Fibroblast of lung (primary cell): ENCODE measurements around the gene SPAG5. TPM values are rescaled to one million over a fixed set of nuclear protein-coding genes. Genes with fewer than 3 reads are reported as not detected.

Experiments
- DNase-seq, 2 donors: peaks; one replicate each; pipeline versions ENCODE4 v3.0.0 to v3.0.0-alpha.2; 2010; ENCODE audit warnings: low read depth in 2 of 2
- H2AFZ ChIP-seq: 2 replicates; pipeline ENCODE4 v1.5.1; 2012; ENCODE audit warnings: low read length, control low read depth, inconsistent platforms
- H3K27ac ChIP-seq: 2 replicates; pipeline ENCODE4 v1.5.1; 2011; ENCODE audit warnings: low read length, control low read depth; ENCODE audit not compliant: insufficient read depth
- H3K27me3 ChIP-seq: 2 replicates; pipeline ENCODE4 v1.5.1; 2011; ENCODE audit warnings: mild to moderate bottlenecking, low read length; ENCODE audit not compliant: control insufficient read depth, insufficient read depth
- H3K36me3 ChIP-seq: 2 replicates; pipeline ENCODE4 v1.5.1; 2011; ENCODE audit warnings: low read length; ENCODE audit not compliant: control insufficient read depth, insufficient read depth
- H3K4me1 ChIP-seq: 2 replicates; pipeline ENCODE4 v1.5.1; 2011; ENCODE audit warnings: low read length; ENCODE audit not compliant: control insufficient read depth, insufficient read depth; ENCODE audit errors: extremely low read depth
- H3K4me2 ChIP-seq: 2 replicates; pipeline ENCODE4 v1.5.1; 2011; ENCODE audit warnings: low read length, control low read depth; ENCODE audit not compliant: insufficient read depth; ENCODE audit errors: extremely low read depth
- H3K4me3 ChIP-seq, 4 experiments: fragments of 200-600 bp in 1 of 4; sonication (generic) in 1 of 4; replicated peaks in 1 of 4; 2 replicates each; pipeline ENCODE4 v1.5.1; 2011 to 2016; ENCODE audit warnings: low read length in 4 of 4, low read depth in 3 of 4, mild to moderate bottlenecking in 3 of 4, control low read depth in 2 of 4, inconsistent platforms in 1 of 4, mixed read lengths in 1 of 4; ENCODE audit not compliant: insufficient read depth in 1 of 4; ENCODE audit errors: control extremely low read depth in 1 of 4
- H3K79me2 ChIP-seq: 2 replicates; pipeline ENCODE4 v1.5.1; 2012; ENCODE audit warnings: mild to moderate bottlenecking, low read length, inconsistent platforms; ENCODE audit not compliant: control insufficient read depth, insufficient read depth
- H3K9ac ChIP-seq: 2 replicates; pipeline ENCODE4 v1.5.1; 2011; ENCODE audit warnings: mild to moderate bottlenecking, low read length, control low read depth; ENCODE audit not compliant: insufficient read depth
- H3K9me3 ChIP-seq: 2 replicates; pipeline ENCODE4 v1.5.1; 2012; ENCODE audit warnings: low read depth, low read length; ENCODE audit not compliant: control insufficient read depth, insufficient read depth
- H4K20me1 ChIP-seq: 2 replicates; pipeline ENCODE4 v1.5.1; 2011; ENCODE audit warnings: low read length; ENCODE audit not compliant: control insufficient read depth, insufficient read depth; ENCODE audit errors: extremely low read depth
- EZH2 ChIP-seq: IDR thresholded peaks from 2 replicates; pipeline ENCODE4 v1.5.1; 2012; ENCODE audit warnings: low read length, control low read depth, mild to moderate bottlenecking; ENCODE audit errors: missing control alignments
- polyA plus RNA-seq, 2 donors: library from polyadenylated mRNA; depleted of rRNA in 1 of 2; stranded (reverse) in 1 of 2; unstranded in 1 of 2; fragments of >200 nt; gene quantifications; 2 replicates each; pipeline ENCODE4 v1.2.1, GENCODE V29; 2011 to 2012; ENCODE audit warnings: missing spikeins in 1 of 2
- total RNA-seq: library from RNA; depleted of rRNA; stranded (reverse); fragments of >200 nt; gene quantifications from 2 replicates; pipeline ENCODE4 v1.2.1, GENCODE V29; 2014
- TF ChIP-seq, protein P1 (sequence below), 2 donors: IDR thresholded peaks in 1 of 2; conservative IDR thresholded peaks in 1 of 2; 1 replicate in 1 of 2; 2 replicates in 1 of 2; pipeline ENCODE4 v1.5.1; 2011 to 2012; ENCODE audit warnings: low read length in 2 of 2, control low read depth in 1 of 2, inconsistent platforms in 1 of 2, low read depth in 1 of 2, mild to moderate bottlenecking in 1 of 2

SPAG5 gene
- total and polyA plus RNA-seq, 2 donors (not counting 1 experiment from before 2014, with no cell fraction given) = 12.0 to 13.7 TPM

DNA sequence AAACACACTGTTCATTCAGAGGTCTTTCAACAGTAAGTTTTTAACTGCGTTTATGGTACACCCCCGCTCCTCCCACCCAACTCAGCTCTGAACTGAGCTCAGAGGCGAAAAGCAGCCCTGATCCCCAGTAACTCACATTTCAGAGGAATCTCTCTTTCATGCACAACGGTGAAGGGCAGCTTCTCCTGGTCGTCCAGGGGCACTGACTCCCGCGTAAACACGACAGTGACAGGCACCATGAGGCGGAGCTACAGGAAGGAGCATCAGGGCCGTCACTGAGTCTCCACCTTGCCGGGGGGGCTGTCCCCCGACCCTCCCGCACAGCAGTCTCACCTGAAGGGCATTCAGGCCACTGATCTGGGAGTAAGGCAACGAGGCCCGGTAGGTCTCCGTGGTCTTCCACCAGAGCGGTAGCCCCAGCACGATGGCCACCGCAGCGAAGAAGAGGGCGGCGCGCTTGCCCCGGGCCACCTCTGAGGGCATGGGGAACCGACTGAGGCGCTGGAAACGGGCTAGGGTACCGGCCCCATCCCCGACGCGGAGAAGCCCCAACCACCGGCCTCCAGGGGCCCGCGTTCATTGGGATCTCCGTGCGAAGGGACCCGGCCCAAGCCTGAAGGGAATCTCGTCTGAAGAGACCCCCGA, 28.0 kb downstream of the SPAG5 start:
- DNase-seq = no peak
- H3K27ac ChIP-seq = peak overlapping the region; percentile 59
- no peaks in the 10 kb centered on the region for H4K20me1 ChIP-seq

DNA sequence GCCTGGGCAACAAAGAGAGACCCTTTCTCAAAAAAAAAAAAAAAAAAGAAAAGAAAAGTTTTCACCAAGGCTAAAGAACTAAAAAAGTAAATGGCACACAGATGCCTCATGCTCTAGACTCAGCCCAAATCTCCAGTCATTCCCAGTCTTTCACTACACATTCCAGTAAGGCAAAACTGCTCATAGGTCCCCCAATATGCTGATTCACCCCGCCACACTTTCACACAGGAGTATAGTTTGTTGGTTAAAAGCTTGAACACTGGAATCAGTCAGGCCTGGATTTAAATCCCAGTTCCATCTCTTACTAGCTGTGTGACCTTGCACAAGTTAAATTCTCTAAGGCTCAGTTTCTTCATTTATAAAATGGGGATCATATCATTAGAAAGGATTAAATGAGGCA, 29.4 kb downstream of the SPAG5 start:
- no peaks in the 10 kb centered on the region for H4K20me1 ChIP-seq
- H3K4me3 ChIP-seq = peak overlapping the region in 1 of 4 experiments; percentile 89
- H3K36me3 ChIP-seq = peaks cover 3% of the 10 kb centered on the region
- peaks cover 12% of the 10 kb centered on the region for H3K79me2 ChIP-seq
- H3K4me2 ChIP-seq = no peak overlapping the region
- no peaks in the 10 kb centered on the region for H3K27me3 ChIP-seq
- H2AFZ ChIP-seq = no peak overlapping the region
- no peaks in the 10 kb centered on the region for H3K9me3 ChIP-seq
- TF ChIP-seq, protein P1, sequence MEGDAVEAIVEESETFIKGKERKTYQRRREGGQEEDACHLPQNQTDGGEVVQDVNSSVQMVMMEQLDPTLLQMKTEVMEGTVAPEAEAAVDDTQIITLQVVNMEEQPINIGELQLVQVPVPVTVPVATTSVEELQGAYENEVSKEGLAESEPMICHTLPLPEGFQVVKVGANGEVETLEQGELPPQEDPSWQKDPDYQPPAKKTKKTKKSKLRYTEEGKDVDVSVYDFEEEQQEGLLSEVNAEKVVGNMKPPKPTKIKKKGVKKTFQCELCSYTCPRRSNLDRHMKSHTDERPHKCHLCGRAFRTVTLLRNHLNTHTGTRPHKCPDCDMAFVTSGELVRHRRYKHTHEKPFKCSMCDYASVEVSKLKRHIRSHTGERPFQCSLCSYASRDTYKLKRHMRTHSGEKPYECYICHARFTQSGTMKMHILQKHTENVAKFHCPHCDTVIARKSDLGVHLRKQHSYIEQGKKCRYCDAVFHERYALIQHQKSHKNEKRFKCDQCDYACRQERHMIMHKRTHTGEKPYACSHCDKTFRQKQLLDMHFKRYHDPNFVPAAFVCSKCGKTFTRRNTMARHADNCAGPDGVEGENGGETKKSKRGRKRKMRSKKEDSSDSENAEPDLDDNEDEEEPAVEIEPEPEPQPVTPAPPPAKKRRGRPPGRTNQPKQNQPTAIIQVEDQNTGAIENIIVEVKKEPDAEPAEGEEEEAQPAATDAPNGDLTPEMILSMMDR (conservative IDR thresholded peaks at IDR 0.05 in 1 of 2, IDR thresholded peaks at IDR 0.05 in 1 of 2; ENCODE audit: low read depth in 1 of 2, low read length in 2 of 2) = no peak
- TF ChIP-seq EZH2 = no peak
- H3K27ac ChIP-seq = no peak overlapping the region
- H3K9ac ChIP-seq = no peak overlapping the region
- no peak for DNase-seq
- no peaks in the 10 kb centered on the region for H3K4me1 ChIP-seq

More for the DNA sequence above, 28.0 kb downstream of the SPAG5 start:
- H3K9me3 ChIP-seq = no peaks in the 10 kb centered on the region
- H3K4me2 ChIP-seq = peak overlapping the region; percentile 89
- TF ChIP-seq, protein P1 (conservative IDR thresholded peaks at IDR 0.05 in 1 of 2, IDR thresholded peaks at IDR 0.05 in 1 of 2; ENCODE audit: low read depth in 1 of 2, low read length in 2 of 2) = no peak
- no peak for TF ChIP-seq EZH2
- no peaks in the 10 kb centered on the region for H3K27me3 ChIP-seq
- H3K79me2 ChIP-seq = peaks cover 12% of the 10 kb centered on the region
- H2AFZ ChIP-seq = peak overlapping the region; percentile 59
- peaks cover 5% of the 10 kb centered on the region for H3K36me3 ChIP-seq
- peak overlapping the region; percentile 83 for H3K9ac ChIP-seq
- H3K4me3 ChIP-seq = peak overlapping the region; percentile 80 to 94 (median 89)
- H3K4me1 ChIP-seq = no peaks in the 10 kb centered on the region

DNA sequence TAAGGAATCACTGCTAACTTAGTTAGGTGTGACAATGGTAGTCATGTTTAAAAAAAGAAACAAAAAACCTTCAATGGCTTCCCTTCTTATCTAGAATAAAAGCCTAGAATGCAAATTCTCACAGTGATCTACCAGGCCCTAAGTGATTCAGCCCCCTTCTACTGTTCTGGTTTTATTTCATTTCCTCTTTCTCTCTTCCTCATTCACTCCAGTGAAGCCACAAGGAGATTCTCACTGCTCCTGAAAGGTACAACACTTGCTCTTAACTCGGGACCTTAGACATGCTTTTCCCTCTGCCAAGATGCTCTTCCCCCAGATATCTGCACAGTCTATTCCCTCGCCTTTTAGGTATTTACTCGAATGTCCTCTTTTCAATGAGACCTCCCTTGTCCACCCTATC, 31.2 kb downstream of the SPAG5 start:
- H3K79me2 ChIP-seq = peaks cover 12% of the 10 kb centered on the region
- no peak for DNase-seq
- H2AFZ ChIP-seq = no peak overlapping the region

More for the DNA sequence above, 31.2 kb downstream of the SPAG5 start:
- Histone ChIP-seq H3K27me3 (no peaks in the 10 kb centered on the region), H3K4me3 (no peak overlapping the region), H3K9me3 (no peaks in the 10 kb centered on the region), H3K4me2 (no peak overlapping the region), H3K9ac (no peak overlapping the region), H3K4me1 (peaks cover 7% of the 10 kb centered on the region), H3K27ac (no peak overlapping the region), H4K20me1 (no peaks in the 10 kb centered on the region), H3K36me3 (no peaks in the 10 kb centered on the region)
- no peak for TF ChIP-seq EZH2
- TF ChIP-seq, protein P1 (conservative IDR thresholded peaks at IDR 0.05 in 1 of 2, IDR thresholded peaks at IDR 0.05 in 1 of 2; ENCODE audit: low read depth in 1 of 2, low read length in 2 of 2) = no peak
